K562 (cell line): ENCODE data around the gene ANKRD7. TPM values are rescaled to one million over a fixed set of nuclear protein-coding genes. Genes with fewer than 3 reads are reported as not detected.
A peak's percentile ranks its signal among the peaks of the same experiment; 100 is the strongest.

Source experiments
- ATF2 ChIP-seq: sonication (generic); formaldehyde crosslinking; IDR thresholded peaks from 2 replicates; pipeline ENCODE4 v1.8.1; 2022; ENCODE audit warnings: missing genetic modification reagents
- CEBPZ ChIP-seq: fragments of 150-350 bp; IDR thresholded peaks from 2 replicates; pipeline ENCODE4 v1.6.1; 2014; ENCODE audit warnings: low read depth, mild to moderate bottlenecking, low read length, borderline replicate concordance
- POLR3G ChIP-seq: IDR thresholded peaks from 2 replicates; pipeline ENCODE4 v1.6.1; 2011; ENCODE audit not compliant: insufficient read length, insufficient replicate concordance; ENCODE audit errors: extremely low read depth
- PREB ChIP-seq: sonication (generic); formaldehyde crosslinking; IDR thresholded peaks from 2 replicates; pipeline ENCODE4 v1.8.1; 2023; ENCODE audit warnings: mild to moderate bottlenecking, missing genetic modification reagents
- STAG1 ChIP-seq: sonication (generic); formaldehyde crosslinking; IDR thresholded peaks from 2 replicates; pipeline ENCODE4 v1.5.0; 2020; ENCODE audit warnings: missing genetic modification reagents, borderline replicate concordance
- ZNF253 ChIP-seq: fragments of 250-450 bp; sonication (Bioruptor Pico); conservative IDR thresholded peaks from 2 replicates; pipeline ENCODE4 v1.6.1; 2021; ENCODE audit warnings: mild to moderate bottlenecking
- polyA plus RNA-seq, 8 experiments: library from polyadenylated mRNA; depleted of rRNA in 4 of 8; stranded (reverse) in 5 of 8; unstranded in 3 of 8; fragments of >200 nt; fragmentation: Nextera tagmentation in 2 of 8; fragmentation: Illumina TruSeq in 1 of 8; extraction: Ambion mirVana in 2 of 8; extraction: Trizol in 1 of 8; gene quantifications; 2 replicates each; pipeline versions ENCODE4 v1.2.1 to v1.2.3, GENCODE V29; 2011 to 2014; ENCODE audit warnings: inconsistent platforms in 1 of 8, missing spikeins in 1 of 8
- total RNA-seq, 7 experiments: library from RNA; depleted of rRNA in 6 of 7; stranded (reverse); fragments of >200 nt in 6 of 7; fragmentation: Illumina TruSeq in 2 of 7; extraction: Trizol in 2 of 7; gene quantifications; 2 replicates each; pipeline versions ENCODE4 v1.2.1 to v1.2.3, GENCODE V29; 2011 to 2021; ENCODE audit warnings: low replicate concordance in 1 of 7
- TF ChIP-seq, protein P1 (sequence below): sonication (generic); formaldehyde crosslinking; IDR thresholded peaks from 2 replicates; pipeline ENCODE4 v1.8.1; 2023; ENCODE audit warnings: missing genetic modification reagents, mild to moderate bottlenecking, borderline replicate concordance
- TF ChIP-seq, protein P2 (sequence below): IDR thresholded peaks from 2 replicates; pipeline ENCODE4 v1.6.1; 2011; ENCODE audit warnings: borderline replicate concordance, low read depth, mild to moderate bottlenecking, moderate library complexity, low read length; ENCODE audit not compliant: insufficient read depth, poor library complexity, severe bottlenecking
- TF ChIP-seq, protein P3 (sequence below): sonication (generic); formaldehyde crosslinking; IDR thresholded peaks from 2 replicates; pipeline ENCODE4 v1.4.0; 2020; ENCODE audit warnings: mild to moderate bottlenecking, missing genetic modification reagents

Gene ANKRD7
- total and polyA plus RNA-seq, 9 of the 15 experiments (the other 6 are each of a cell fraction or from before 2014, with no cell fraction given): 0.33 TPM; not detected in 8

DNA sequence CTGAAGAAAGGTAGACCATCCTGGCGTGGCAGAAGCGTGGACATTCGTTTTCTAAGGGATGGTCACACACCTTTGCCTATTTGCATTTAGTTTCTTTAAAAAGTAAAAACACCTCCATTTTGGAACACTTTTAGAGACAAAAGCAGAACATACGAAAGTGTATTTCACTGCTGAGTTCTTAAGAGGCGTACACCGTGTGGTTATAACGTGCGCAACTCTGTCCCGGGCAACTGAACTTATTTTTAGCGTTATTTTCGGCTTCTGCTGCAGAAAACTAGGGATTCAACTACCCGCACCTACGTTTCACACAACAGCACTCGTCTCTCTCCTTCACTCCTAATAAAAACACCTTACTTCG, 41.1 kb upstream of the ANKRD7 start (continued):
- TF ChIP-seq, protein P1, sequence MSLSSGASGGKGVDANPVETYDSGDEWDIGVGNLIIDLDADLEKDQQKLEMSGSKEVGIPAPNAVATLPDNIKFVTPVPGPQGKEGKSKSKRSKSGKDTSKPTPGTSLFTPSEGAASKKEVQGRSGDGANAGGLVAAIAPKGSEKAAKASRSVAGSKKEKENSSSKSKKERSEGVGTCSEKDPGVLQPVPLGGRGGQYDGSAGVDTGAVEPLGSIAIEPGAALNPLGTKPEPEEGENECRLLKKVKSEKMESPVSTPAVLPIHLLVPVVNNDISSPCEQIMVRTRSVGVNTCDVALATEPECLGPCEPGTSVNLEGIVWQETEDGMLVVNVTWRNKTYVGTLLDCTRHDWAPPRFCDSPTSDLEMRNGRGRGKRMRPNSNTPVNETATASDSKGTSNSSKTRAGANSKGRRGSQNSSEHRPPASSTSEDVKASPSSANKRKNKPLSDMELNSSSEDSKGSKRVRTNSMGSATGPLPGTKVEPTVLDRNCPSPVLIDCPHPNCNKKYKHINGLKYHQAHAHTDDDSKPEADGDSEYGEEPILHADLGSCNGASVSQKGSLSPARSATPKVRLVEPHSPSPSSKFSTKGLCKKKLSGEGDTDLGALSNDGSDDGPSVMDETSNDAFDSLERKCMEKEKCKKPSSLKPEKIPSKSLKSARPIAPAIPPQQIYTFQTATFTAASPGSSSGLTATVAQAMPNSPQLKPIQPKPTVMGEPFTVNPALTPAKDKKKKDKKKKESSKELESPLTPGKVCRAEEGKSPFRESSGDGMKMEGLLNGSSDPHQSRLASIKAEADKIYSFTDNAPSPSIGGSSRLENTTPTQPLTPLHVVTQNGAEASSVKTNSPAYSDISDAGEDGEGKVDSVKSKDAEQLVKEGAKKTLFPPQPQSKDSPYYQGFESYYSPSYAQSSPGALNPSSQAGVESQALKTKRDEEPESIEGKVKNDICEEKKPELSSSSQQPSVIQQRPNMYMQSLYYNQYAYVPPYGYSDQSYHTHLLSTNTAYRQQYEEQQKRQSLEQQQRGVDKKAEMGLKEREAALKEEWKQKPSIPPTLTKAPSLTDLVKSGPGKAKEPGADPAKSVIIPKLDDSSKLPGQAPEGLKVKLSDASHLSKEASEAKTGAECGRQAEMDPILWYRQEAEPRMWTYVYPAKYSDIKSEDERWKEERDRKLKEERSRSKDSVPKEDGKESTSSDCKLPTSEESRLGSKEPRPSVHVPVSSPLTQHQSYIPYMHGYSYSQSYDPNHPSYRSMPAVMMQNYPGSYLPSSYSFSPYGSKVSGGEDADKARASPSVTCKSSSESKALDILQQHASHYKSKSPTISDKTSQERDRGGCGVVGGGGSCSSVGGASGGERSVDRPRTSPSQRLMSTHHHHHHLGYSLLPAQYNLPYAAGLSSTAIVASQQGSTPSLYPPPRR (CRISPR knock-in tag): no peak
- TF ChIP-seq ZNF253 (CRISPR knock-in tag) (peak; percentile 71; the same call in 1 of the 2 replicates), ATF2 (CRISPR knock-in tag) (no peak), PREB (no peak), CEBPZ (no peak), POLR3G (no peak), STAG1 (CRISPR knock-in tag) (no peak)
- TF ChIP-seq, protein P2, sequence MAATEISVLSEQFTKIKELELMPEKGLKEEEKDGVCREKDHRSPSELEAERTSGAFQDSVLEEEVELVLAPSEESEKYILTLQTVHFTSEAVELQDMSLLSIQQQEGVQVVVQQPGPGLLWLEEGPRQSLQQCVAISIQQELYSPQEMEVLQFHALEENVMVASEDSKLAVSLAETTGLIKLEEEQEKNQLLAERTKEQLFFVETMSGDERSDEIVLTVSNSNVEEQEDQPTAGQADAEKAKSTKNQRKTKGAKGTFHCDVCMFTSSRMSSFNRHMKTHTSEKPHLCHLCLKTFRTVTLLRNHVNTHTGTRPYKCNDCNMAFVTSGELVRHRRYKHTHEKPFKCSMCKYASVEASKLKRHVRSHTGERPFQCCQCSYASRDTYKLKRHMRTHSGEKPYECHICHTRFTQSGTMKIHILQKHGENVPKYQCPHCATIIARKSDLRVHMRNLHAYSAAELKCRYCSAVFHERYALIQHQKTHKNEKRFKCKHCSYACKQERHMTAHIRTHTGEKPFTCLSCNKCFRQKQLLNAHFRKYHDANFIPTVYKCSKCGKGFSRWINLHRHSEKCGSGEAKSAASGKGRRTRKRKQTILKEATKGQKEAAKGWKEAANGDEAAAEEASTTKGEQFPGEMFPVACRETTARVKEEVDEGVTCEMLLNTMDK: no peak
- TF ChIP-seq, protein P3, sequence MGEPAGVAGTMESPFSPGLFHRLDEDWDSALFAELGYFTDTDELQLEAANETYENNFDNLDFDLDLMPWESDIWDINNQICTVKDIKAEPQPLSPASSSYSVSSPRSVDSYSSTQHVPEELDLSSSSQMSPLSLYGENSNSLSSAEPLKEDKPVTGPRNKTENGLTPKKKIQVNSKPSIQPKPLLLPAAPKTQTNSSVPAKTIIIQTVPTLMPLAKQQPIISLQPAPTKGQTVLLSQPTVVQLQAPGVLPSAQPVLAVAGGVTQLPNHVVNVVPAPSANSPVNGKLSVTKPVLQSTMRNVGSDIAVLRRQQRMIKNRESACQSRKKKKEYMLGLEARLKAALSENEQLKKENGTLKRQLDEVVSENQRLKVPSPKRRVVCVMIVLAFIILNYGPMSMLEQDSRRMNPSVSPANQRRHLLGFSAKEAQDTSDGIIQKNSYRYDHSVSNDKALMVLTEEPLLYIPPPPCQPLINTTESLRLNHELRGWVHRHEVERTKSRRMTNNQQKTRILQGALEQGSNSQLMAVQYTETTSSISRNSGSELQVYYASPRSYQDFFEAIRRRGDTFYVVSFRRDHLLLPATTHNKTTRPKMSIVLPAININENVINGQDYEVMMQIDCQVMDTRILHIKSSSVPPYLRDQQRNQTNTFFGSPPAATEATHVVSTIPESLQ (CRISPR knock-in tag): no peak
